ENCODE data around the gene TRIP13. TPM values are rescaled to one million over a fixed set of nuclear protein-coding genes. Genes with fewer than 3 reads are reported as not detected.
A peak's percentile ranks its signal among the peaks of the same experiment; 100 is the strongest.

TRIP13 gene
- total and polyA plus RNA-seq, 2 of the 13 experiments (the other 11 are each of a cell fraction or from before 2014, with no cell fraction given) = 13.5 to 33.0 TPM

DNA sequence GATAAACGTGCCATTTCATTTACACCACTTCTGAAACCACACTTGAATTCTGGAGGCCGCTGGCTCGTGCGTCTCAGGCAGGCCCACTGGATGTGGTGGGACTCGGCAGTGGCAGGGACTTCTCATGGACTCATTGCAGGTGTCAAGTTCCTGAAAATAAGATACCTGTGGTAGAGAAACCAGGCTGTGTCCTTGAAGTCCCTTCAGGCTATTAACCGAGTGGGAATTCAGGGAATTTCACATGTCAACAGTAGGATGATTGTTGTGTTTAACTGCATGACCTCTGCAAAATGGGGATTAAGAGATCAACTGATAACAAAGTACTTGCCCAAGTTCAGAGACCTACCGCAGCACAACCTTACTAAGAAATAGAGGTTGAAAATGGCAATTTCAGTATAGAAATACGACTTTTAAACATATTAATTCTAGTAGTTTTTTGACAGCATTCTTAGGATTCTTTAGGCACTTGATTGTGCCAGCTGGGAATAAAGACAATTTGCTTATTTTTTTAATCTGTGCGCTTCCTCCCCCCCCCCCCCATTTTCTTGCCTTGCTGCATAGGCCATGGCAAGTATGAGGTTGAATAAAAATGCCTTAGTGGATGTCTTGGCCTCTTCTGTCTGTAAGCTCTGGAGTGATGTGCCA is 26.8 kb downstream of the TRIP13 start (continued):
- TF ChIP-seq RAD21 (CRISPR knock-in tag; IDR thresholded peaks at IDR 0.05) (no peak), ZNF629 (CRISPR knock-in tag; conservative IDR thresholded peaks at IDR 0.05) (0 out of 2 replicates have a peak, but pooled peaks have one; percentile 16), RCOR2 (CRISPR knock-in tag; IDR thresholded peaks at IDR 0.05) (peak; percentile 80), HOXA7 (CRISPR knock-in tag; IDR thresholded peaks at IDR 0.05) (no peak), ZMYM3 (CRISPR knock-in tag; IDR thresholded peaks at IDR 0.05) (no peak), ZNF343 (CRISPR knock-in tag; IDR thresholded peaks at IDR 0.05) (no peak), HOXA3 (CRISPR knock-in tag; IDR thresholded peaks at IDR 0.05) (0 out of 2 replicates have a peak, but pooled peaks have one; percentile 19), RELA (CRISPR knock-in tag; IDR thresholded peaks at IDR 0.05) (no peak), RORA (CRISPR knock-in tag; IDR thresholded peaks at IDR 0.05) (no peak), ZNF430 (CRISPR knock-in tag; IDR thresholded peaks at IDR 0.05) (no peak), HCFC1 (IDR thresholded peaks at IDR 0.05; ENCODE audit: low read depth, low read length) (no peak), KLF6 (CRISPR knock-in tag; IDR thresholded peaks at IDR 0.05) (no peak), CBX2 (IDR thresholded peaks at IDR 0.05; ENCODE audit: low read depth, low read length) (no peak), CBX2 (CRISPR knock-in tag; IDR thresholded peaks at IDR 0.05; ENCODE audit: low read depth) (no peak), CREB1 (IDR thresholded peaks at IDR 0.05) (no peak), CREB1 (CRISPR knock-in tag; IDR thresholded peaks at IDR 0.05) (no peak), FOXO1 (CRISPR knock-in tag; IDR thresholded peaks at IDR 0.05) (peak; percentile 90), ERF (CRISPR knock-in tag; IDR thresholded peaks at IDR 0.05) (peak; percentile 45; the same call in 1 of the 2 replicates), DMAP1 (CRISPR knock-in tag; IDR thresholded peaks at IDR 0.05) (no peak), HNRNPH1 (optimal IDR thresholded peaks at IDR 0.05; ENCODE audit: low read depth, low read length) (no peak), RNF2 (conservative IDR thresholded peaks at IDR 0.05; ENCODE audit: low read depth) (no peak), NR1H2 (CRISPR knock-in tag; IDR thresholded peaks at IDR 0.05; ENCODE audit: borderline replicate concordance, low read depth) (no peak), ZNF670 (CRISPR knock-in tag; IDR thresholded peaks at IDR 0.05; ENCODE audit: borderline replicate concordance) (no peak)
- TF ChIP-seq, protein P1, sequence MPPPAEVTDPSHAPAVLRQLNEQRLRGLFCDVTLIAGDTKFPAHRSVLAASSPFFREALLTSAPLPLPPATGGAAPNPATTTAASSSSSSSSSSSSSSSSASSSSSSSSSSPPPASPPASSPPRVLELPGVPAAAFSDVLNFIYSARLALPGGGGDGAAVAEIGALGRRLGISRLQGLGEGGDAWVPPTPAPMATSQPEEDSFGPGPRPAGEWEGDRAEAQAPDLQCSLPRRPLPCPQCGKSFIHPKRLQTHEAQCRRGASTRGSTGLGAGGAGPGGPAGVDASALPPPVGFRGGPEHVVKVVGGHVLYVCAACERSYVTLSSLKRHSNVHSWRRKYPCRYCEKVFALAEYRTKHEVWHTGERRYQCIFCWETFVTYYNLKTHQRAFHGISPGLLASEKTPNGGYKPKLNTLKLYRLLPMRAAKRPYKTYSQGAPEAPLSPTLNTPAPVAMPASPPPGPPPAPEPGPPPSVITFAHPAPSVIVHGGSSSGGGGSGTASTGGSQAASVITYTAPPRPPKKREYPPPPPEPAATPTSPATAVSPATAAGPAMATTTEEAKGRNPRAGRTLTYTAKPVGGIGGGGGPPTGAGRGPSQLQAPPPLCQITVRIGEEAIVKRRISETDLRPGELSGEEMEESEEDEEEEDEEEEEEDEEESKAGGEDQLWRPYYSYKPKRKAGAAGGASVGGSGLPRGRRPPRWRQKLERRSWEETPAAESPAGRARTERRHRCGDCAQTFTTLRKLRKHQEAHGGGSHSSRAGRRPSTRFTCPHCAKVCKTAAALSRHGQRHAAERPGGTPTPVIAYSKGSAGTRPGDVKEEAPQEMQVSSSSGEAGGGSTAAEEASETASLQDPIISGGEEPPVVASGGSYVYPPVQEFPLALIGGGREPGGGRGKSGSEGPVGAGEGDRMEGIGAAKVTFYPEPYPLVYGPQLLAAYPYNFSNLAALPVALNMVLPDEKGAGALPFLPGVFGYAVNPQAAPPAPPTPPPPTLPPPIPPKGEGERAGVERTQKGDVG (CRISPR knock-in tag; IDR thresholded peaks at IDR 0.05; ENCODE audit: borderline replicate concordance) = no peak
- TF ChIP-seq, protein P2, sequence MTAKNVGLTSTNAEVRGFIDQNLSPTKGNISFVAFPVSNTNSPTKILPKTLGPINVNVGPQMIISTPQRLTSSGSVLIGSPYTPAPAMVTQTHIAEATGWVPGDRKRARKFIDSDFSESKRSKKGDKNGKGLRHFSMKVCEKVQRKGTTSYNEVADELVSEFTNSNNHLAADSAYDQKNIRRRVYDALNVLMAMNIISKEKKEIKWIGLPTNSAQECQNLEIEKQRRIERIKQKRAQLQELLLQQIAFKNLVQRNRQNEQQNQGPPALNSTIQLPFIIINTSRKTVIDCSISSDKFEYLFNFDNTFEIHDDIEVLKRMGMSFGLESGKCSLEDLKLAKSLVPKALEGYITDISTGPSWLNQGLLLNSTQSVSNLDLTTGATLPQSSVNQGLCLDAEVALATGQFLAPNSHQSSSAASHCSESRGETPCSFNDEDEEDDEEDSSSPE (CRISPR knock-in tag; IDR thresholded peaks at IDR 0.05) = no peak
- TF ChIP-seq, protein P3, sequence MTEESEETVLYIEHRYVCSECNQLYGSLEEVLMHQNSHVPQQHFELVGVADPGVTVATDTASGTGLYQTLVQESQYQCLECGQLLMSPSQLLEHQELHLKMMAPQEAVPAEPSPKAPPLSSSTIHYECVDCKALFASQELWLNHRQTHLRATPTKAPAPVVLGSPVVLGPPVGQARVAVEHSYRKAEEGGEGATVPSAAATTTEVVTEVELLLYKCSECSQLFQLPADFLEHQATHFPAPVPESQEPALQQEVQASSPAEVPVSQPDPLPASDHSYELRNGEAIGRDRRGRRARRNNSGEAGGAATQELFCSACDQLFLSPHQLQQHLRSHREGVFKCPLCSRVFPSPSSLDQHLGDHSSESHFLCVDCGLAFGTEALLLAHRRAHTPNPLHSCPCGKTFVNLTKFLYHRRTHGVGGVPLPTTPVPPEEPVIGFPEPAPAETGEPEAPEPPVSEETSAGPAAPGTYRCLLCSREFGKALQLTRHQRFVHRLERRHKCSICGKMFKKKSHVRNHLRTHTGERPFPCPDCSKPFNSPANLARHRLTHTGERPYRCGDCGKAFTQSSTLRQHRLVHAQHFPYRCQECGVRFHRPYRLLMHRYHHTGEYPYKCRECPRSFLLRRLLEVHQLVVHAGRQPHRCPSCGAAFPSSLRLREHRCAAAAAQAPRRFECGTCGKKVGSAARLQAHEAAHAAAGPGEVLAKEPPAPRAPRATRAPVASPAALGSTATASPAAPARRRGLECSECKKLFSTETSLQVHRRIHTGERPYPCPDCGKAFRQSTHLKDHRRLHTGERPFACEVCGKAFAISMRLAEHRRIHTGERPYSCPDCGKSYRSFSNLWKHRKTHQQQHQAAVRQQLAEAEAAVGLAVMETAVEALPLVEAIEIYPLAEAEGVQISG (CRISPR knock-in tag; IDR thresholded peaks at IDR 0.05) = no peak
- TF ChIP-seq, protein P4, sequence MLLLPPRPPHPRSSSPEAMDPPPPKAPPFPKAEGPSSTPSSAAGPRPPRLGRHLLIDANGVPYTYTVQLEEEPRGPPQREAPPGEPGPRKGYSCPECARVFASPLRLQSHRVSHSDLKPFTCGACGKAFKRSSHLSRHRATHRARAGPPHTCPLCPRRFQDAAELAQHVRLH (CRISPR knock-in tag; IDR thresholded peaks at IDR 0.05; ENCODE audit: borderline replicate concordance, low read depth) = no peak

All from HepG2 (cell line).